ENCODE measurements around the gene IFNA4. TPM values are rescaled to one million over a fixed set of nuclear protein-coding genes. Genes with fewer than 3 reads are reported as not detected.
A peak's percentile ranks its signal among the peaks of the same experiment; 100 is the strongest.
"Not testable (repeated sequence)": the region's sequence is repeated elsewhere in the genome, so short reads cannot be mapped to it uniquely, and the experiment has no call there.

IFNA4 gene
- total and polyA plus RNA-seq, 10 donors = not detected

DNA sequence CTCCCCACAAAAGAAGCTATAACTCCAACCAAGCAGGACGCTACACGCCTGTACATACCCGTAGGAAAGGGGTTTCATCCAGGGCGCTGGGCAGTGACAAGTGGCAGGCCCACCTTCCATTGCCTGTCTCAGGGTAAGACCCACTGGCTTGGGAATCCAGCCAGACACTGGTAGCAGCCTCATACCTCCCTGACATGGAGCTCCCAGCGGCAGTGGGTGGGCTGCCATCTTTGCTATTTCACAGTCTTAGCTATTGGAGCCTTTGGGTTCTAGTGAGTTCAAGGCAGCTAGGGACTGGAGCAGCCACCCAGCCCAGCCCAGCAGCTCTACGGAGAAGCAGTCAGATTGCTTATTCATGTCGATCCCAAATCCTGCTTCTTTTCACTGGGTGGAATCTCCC is 22.9 kb upstream of the IFNA4 start:
- Histone ChIP-seq H3K9me3 (no peaks in the 10 kb centered on the region), H3K27ac (no peak overlapping the region), H3K4me1 (no peaks in the 10 kb centered on the region), H3K27me3 (replicated peaks in 1 of 7) (no peaks in the 10 kb centered on the region), H3K4me3 (no peak overlapping the region), H3K36me3 (no peaks in the 10 kb centered on the region)
- TF ChIP-seq CTCF (IDR thresholded peaks at IDR 0.05 in 8 of 11, conservative IDR thresholded peaks at IDR 0.05 in 3 of 11) = no peak
- TF ChIP-seq POLR2A (IDR thresholded peaks at IDR 0.05) = no peak
- WGBS, 5 donors = 87 to 95% (median 92%) methylated on average over 6 to 7 of the region's 7 CpGs
- intact Hi-C loops (cut with DNase I; ENCODE audit: low total_unique reads) = no loop called here
- DNase-seq = no peak

- H3K4me1 ChIP-seq; H3K4me3 ChIP-seq; H3K36me3 ChIP-seq; H3K27ac ChIP-seq; DNase-seq; H3K9me3 ChIP-seq; H3K27me3 ChIP-seq (replicated peaks in 1 of 7); intact Hi-C loops (cut with DNase I; ENCODE audit: low total_unique reads): not testable (repeated sequence)
- 80 to 95% (median 91%) methylated on average over 3 of the region's 3 CpGs for WGBS, 5 donors
Observed at GRCh38 chr9:21207043-21207442, 19.7 kb upstream of the IFNA4 start, which contains the start of gene IFNA10. Gene IFNA10, minus strand, starts transcription at chr9:21207143. Its CDS starts 46 bp downstream, at chr9:21207097.

DNA sequence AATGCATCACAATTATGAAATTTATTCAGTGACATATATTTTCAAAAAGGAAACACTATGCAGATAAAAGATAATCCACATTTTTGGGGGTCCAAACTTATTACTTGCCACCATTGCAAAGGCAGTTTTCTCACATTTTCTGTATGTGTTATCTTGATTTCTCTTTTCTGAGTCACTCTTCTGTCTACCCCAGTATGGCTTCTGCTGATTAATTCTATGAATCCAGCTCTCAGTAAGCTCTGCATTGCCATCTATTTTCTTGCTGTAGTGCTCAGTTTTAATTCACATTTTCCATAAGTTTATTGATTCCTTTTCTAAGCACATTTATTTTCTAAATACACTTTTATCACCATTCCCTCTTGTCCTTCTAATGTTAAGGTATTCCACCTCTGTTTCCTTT is 17.8 kb upstream of the IFNA4 start:
- H3K4me3 ChIP-seq = no peak overlapping the region
- H3K36me3 ChIP-seq = no peaks in the 10 kb centered on the region
- H3K9me3 ChIP-seq = peaks cover 0 to 4% (median 0%) of the 10 kb centered on the region in 8 donors
- intact Hi-C loops (cut with DNase I; ENCODE audit: low total_unique reads) = no loop called here
- no peaks in the 10 kb centered on the region for H3K27me3 ChIP-seq (replicated peaks in 1 of 7)
- TF ChIP-seq POLR2A (IDR thresholded peaks at IDR 0.05) (no peak), POLR2AphosphoS5 (IDR thresholded peaks at IDR 0.05) (no peak), CTCF (IDR thresholded peaks at IDR 0.05 in 8 of 11, conservative IDR thresholded peaks at IDR 0.05 in 3 of 11) (no peak)
- H3K27ac ChIP-seq = no peak overlapping the region
- H3K4me1 ChIP-seq = no peaks in the 10 kb centered on the region
- no peak for DNase-seq

- intact Hi-C loops (cut with DNase I; ENCODE audit: low total_unique reads); H3K4me3 ChIP-seq; DNase-seq; H3K27ac ChIP-seq; H3K36me3 ChIP-seq; H3K4me1 ChIP-seq; H3K27me3 ChIP-seq (replicated peaks in 1 of 7); H3K9me3 ChIP-seq: not testable (repeated sequence)
- WGBS, 5 donors = 63 to 81% (median 73%) methylated on average over 4 of the region's 4 CpGs
Observed at GRCh38 chr9:21202105-21202504, 14.7 kb upstream of the IFNA4 start, which contains the start of gene IFNA7. Gene IFNA7, minus strand, starts transcription at chr9:21202205. Its CDS starts 40 bp downstream, at chr9:21202165.

DNA sequence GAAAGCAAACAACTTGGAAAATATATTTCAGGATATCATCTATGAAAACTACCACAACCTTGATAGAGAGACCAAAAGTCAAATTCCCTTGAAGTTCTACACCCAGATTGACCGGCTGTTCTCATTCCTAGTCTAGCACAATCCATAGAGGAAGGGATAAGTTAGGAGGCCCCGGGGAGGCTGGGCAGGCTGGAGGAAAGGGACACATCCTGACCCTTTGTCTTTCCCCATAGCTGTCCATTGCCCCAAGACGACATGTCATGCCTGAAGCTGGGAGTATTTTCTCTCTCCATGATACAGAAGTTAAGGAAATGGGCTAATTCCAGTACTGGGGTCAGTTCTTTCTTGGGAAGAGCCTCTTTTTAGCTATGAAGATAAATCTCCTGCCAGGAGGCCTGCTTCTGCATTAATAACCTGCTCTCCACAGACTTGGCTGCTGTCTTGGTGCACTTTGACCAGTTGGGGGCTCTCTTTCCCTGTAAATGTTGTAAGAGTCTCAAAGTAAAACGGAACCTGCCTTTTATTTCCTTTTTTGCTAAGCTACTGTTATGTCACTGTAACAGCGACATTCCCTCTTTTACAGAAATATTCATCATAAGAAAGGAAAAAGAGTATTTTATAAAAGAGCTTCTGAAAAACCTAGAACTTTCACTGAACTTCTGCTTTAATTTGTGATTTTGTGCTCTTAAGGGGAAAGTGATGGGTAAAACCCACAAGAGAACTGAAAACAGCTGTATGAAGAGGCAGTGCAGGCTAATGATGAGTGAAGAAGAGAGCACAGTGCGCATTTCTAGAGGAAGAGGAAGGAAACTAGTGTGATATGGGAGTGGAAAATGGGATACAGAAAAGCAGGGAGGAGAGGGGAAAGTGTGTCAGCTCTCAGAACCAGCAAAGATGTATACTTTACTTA is 7.7 kb upstream of the IFNA4 start:
- H3K36me3 ChIP-seq; H3K9me3 ChIP-seq; intact Hi-C loops (cut with DNase I; ENCODE audit: low total_unique reads); DNase-seq; H3K27me3 ChIP-seq (replicated peaks in 1 of 7); H3K27ac ChIP-seq; H3K4me3 ChIP-seq; H3K4me1 ChIP-seq: not testable (repeated sequence)
- WGBS, 5 donors = 31 to 38% (median 33%) methylated on average over 6 of the region's 6 CpGs
- peak in 10 of 11 experiments; percentile 30 to 77 (median 55) for TF ChIP-seq CTCF (IDR thresholded peaks at IDR 0.05 in 8 of 11, conservative IDR thresholded peaks at IDR 0.05 in 3 of 11)
